Mesendoderm (in vitro differentiated cells): Measurements from ENCODE around the gene CYSTM1.

ENCODE experiments used
- DNase-seq: peaks from one replicate; pipeline ENCODE4 v3.0.0; 2013
- H2AK5ac ChIP-seq: 2 replicates; pipeline ENCODE4 v1.6.1; 2013; ENCODE audit warnings: low read length, inconsistent platforms
- H2BK120ac ChIP-seq: 2 replicates; pipeline ENCODE4 v1.6.1; 2013; ENCODE audit warnings: low read depth, mild to moderate bottlenecking, low read length, moderate library complexity, mixed read lengths
- H2BK15ac ChIP-seq: replicated peaks from 2 replicates; pipeline ENCODE4 v1.6.1; 2013; ENCODE audit warnings: low read depth, mild to moderate bottlenecking, moderate library complexity
- H2BK5ac ChIP-seq: 2 replicates; pipeline ENCODE4 v1.6.1; 2013; ENCODE audit warnings: low read length, inconsistent platforms
- H3K18ac ChIP-seq: 2 replicates; pipeline ENCODE4 v1.6.1; 2013; ENCODE audit warnings: mild to moderate bottlenecking, low read length, mixed read lengths
- H3K23ac ChIP-seq: one replicate; pipeline ENCODE4 v1.6.1; 2013; ENCODE audit warnings: low read length
- H3K27ac ChIP-seq: 2 replicates; pipeline ENCODE4 v1.5.1; 2013; ENCODE audit warnings: low read depth, mild to moderate bottlenecking, inconsistent platforms, low read length, moderate library complexity
- H3K27me3 ChIP-seq: 2 replicates; pipeline ENCODE4 v1.6.1; 2013; ENCODE audit warnings: low read length, control low read depth, mild to moderate bottlenecking, inconsistent platforms; ENCODE audit not compliant: insufficient read depth, poor library complexity
- H3K36me3 ChIP-seq: 2 replicates; pipeline ENCODE4 v1.6.1; 2013; ENCODE audit warnings: low read length, inconsistent platforms; ENCODE audit not compliant: control insufficient read depth, insufficient read depth
- H3K4ac ChIP-seq: one replicate; pipeline ENCODE4 v1.6.1; 2013; ENCODE audit warnings: low read depth, mild to moderate bottlenecking, low read length, moderate library complexity
- H3K4me1 ChIP-seq: 2 replicates; pipeline ENCODE4 v1.6.1; 2013; ENCODE audit warnings: low read depth, low read length, inconsistent platforms; ENCODE audit not compliant: control insufficient read depth
- H3K4me2 ChIP-seq: 2 replicates; pipeline ENCODE4 v1.6.1; 2013; ENCODE audit warnings: low read length
- H3K4me3 ChIP-seq: 2 replicates; pipeline ENCODE4 v1.5.1; 2013; ENCODE audit warnings: mild to moderate bottlenecking, low read length
- H3K56ac ChIP-seq: one replicate; pipeline ENCODE4 v1.6.1; 2013; ENCODE audit warnings: low read length
- H3K79me1 ChIP-seq: 2 replicates; pipeline ENCODE4 v1.6.1; 2013; ENCODE audit warnings: low read length, inconsistent platforms
- H3K79me2 ChIP-seq: 2 replicates; pipeline ENCODE4 v1.6.1; 2013; ENCODE audit warnings: mild to moderate bottlenecking, low read length; ENCODE audit not compliant: control insufficient read depth, insufficient read depth
- H3K9ac ChIP-seq: 2 replicates; pipeline ENCODE4 v1.6.1; 2013; ENCODE audit warnings: low read length, inconsistent platforms
- H4K5ac ChIP-seq: one replicate; pipeline ENCODE4 v1.6.1; 2013; ENCODE audit warnings: low read length
- H4K8ac ChIP-seq: one replicate; pipeline ENCODE4 v1.6.1; 2013; ENCODE audit warnings: low read depth, mild to moderate bottlenecking, control low read depth, low read length, moderate library complexity
- WGBS: extraction: QIAGEN DNeasy Blood & Tissue Kit; methylation state at CpG from one replicate; pipeline ENCODE4 v1.1.7; 2013; ENCODE audit warnings: low lambda C conversion rate, missing lambda C conversion rate; ENCODE audit not compliant: insufficient coverage; ENCODE audit errors: extremely low coverage; 5-methylcytosine and 5-hydroxymethylcytosine counted together

The CYSTM1 gene

DNA sequence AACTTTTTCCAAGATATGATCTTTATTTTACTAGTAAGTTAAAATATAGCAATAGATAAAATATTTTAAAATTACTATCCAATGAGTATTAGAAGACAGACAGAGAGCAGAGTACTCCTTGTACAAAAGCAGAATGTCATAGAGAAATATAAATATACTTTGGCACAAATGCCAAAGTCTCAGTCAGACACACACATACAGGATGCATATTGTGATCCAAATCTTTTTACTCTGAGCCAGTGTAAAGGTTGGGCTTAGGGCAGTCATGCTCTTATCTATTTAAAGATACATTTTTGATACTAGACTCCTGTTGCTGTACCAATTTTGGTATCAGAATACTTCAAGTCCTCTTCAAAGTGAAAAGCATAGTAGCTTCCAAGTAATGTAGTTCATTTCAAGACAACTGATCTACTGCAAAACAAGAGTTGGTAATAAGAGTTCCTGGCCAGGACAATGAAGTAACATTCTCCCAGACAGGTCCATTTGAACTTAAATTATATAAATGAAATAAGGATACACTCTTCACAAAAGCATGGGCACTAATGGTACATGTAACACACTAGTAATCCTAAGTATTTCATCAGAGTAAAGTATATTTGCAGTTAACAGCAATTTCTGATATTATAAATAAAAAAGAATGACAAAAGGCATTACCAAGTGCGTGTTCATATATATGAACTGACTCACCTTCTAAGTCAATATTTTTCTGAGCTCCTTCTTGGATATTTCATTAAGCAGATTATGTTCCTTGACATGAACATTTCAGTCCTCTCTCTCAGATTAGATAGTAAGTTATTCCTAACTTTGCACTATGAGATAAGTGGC, 117.4 kb downstream of the CYSTM1 start:
- Histone ChIP-seq H3K4me3 (no peak overlapping the region), H3K79me1 (peaks cover 14% of the 10 kb centered on the region), H2AK5ac (no peak overlapping the region), H4K5ac (no peak overlapping the region), H2BK15ac (no peak overlapping the region), H3K27ac (no peak overlapping the region), H2BK120ac (no peak overlapping the region), H3K9ac (no peak overlapping the region), H3K79me2 (peaks cover 35% of the 10 kb centered on the region), H3K4ac (no peak overlapping the region), H2BK5ac (no peak overlapping the region), H3K56ac (no peak overlapping the region), H3K23ac (no peak overlapping the region), H4K8ac (no peak overlapping the region), H3K4me1 (no peaks in the 10 kb centered on the region), H3K27me3 (no peaks in the 10 kb centered on the region), H3K36me3 (no peaks in the 10 kb centered on the region), H3K4me2 (no peak overlapping the region), H3K18ac (no peak overlapping the region)
- WGBS: no CpG with 5 or more reads among the region's 1 CpG
- no peak for DNase-seq
